NK-92 treated with Interleukin-12 subunit alpha and Interleukin-12 subunit beta, amount 100 ng/mL, for 24 hours (cell line): ENCODE results near the gene STAT5A.
"Not testable (repeated sequence)": the region's sequence is repeated elsewhere in the genome, so short reads cannot be mapped to it uniquely, and the experiment has no call there.

Experiments
- DNase-seq: peaks from one replicate; lab custom pipeline; 2025; lab: John Stamatoyannopoulos, UW

Gene STAT5A

DNA sequence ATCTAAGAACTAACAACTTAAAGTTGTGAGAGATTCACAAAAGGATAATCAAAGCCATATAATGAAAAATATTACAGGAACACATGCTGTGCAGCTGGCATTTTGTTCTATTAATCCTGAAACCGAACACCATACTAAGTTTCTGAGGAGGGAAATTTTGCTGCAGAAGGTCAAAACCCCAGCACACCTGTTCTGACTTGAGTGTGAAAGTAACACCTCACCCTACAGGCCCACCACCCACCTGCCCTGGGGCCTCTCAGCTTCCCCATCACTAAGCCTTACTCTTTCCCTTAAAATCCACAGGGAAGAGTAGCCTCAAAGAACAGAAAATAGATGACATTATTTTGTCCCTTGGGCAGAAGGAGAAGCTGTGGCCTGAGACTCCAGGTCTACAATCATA lies 44.8 kb downstream of the STAT5A start:
- DNase-seq, result no peak

DNA sequence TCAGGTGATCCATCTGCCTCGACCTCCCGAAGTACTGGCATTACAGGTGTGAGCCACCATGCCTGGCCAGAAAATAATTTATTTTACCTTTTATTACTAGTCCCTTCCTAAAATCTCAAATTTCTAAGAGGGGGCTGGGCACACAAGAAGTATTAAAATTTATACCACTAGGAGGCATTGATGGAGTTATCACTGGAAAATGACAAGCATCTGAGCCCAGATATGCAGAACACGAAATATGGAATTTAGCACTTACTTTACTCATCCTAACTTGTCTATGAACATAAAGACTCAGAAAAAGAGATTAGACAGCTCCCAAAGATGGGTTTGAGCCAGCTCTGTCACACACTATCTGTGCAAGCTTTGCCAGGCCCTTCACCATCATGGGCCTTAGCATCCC lies 46.4 kb downstream of the STAT5A start:
- DNase-seq, result no peak

DNA sequence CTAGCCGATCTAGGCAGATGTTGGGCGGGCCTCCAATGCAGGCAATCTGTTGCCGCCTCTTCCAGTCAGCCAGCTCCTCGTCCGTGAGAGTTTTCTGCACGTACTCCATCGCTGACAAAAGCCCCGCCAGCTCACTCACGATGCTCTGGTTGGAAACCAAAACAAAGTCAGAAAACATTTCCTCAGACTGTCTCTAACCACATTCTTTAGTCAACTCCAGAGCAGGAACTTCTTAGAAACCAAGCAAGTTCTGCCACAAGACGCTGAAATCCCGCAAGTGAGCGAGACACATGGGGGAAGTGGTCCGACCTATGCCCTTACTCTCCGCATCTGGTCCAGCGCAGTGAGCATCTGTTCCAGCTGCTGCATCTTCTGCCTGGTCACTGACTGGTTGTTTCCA lies 49.1 kb downstream of the STAT5A start:
- DNase-seq, result no peak

DNA sequence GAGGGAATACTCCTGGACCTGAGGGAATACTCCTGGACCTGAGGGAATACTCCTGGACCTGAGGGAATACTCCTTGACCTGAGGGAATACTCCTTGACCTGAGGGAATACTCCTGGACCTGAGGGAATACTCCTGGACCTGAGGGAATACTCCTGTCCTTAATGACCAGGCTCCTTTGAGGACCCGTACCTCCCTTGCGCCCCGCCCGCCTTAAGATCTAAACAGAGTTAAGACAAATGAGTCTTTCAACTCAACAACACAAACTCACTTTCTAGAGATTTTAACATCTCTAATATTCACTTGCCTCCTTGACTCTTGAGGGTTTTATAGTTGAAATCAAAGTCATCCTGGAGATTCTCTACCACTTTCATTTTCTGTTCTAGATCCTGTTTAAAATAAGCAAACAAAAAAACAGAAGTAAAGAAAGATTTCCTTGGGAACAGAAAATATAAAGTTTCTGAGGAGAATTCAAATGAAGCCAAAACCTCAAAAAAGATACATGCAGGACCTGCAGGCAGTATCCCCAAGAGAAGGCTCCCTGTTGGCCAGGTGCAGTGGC lies 50.2 kb downstream of the STAT5A start:
- DNase-seq, result no peak

DNA sequence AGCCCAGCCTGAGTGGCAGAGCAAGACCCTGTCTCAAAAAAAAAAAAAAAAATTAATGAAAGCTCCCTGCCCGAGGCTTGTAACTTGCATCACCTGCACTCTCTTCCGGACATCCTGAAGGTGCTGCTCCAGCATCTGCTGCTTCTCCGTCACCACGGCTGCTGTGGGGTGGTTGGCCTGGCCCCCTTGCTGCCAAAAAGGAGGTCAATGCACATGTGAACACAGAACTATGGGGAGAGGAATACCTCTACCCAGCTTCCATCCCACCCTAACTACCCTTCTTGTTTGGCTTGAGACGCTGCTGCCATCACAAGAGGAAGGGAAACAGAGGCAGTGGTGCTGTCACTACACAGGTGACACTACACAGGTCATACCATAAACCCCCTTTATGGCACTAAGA lies 50.9 kb downstream of the STAT5A start:
- no peak for DNase-seq

DNA sequence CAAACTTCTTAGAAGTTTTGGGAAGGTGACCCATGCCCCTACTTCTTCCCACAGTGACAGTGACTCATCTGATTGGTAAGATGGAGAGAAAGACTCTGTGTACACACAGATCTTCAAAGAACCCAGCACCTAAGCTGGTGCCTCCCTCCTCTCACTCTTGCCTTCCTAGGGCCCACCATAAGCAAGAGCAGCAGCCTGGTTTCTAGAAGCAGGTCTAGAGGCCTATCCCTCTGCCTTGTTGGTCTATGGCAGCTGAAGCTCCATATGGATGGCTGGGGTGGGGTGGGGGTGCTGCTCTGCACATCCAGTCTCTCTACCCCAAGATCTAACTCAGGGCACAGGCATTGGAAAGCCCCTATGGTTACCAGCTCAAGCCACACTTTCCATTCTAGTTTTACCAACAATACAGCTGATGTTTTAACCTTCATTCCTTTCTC lies 52.4 kb downstream of the STAT5A start:
- no peak for DNase-seq

DNA sequence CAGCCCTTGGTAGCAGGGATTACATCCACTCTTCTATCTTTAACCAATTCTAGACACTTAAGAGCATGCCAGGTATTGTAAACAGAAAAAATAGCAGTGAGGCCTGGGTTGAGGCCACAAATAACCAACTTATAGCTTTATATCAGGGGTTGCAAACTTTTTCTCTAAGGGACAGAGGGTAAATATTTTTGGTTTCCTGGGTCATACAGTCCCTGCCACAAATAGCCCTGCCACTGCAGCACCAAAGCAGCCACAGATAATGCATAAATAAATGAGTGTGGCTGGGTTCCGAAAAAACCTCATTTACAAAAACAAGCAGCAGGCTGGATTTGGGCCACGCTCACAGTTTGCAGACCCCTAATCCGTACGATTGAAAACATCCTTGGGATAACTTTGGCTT lies 53.3 kb downstream of the STAT5A start:
- no peak for DNase-seq

DNA sequence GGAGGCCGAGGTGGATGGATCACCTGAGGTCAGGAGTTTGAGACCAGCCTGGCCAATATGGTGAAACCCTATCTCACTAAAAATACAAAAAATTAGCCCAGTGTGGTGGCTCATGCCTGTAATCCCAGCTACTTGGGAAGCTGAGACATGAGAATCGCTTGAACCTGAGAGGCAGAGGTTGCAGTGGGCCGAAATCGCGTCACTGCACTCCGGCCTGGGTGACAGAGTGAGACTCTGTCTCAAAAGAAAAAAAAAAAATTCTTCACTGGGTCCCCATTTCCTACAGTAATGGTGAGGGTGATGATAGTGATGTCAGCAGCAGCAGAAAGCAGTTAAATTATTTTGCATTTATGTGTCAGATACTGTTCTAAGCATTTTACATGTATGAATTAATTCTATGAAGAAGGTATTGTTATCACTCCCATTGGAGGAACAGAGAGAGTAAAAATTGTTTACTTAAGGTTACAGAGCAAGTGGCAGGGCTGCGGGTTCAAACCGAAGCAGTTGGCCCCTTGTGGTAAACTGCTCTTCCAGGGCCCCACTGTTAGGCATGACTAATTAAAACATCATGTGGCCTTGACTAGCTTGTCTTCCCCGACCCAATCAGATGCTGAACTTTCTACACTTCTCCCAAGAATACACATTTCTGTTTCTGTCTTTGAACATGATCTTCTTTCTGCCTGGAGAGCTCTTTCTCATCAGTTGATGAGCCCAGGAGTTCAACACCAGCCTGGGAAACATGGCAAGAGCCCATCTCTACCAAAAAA lies 54.1 kb downstream of the STAT5A start:
- DNase-seq, result no peak

DNA sequence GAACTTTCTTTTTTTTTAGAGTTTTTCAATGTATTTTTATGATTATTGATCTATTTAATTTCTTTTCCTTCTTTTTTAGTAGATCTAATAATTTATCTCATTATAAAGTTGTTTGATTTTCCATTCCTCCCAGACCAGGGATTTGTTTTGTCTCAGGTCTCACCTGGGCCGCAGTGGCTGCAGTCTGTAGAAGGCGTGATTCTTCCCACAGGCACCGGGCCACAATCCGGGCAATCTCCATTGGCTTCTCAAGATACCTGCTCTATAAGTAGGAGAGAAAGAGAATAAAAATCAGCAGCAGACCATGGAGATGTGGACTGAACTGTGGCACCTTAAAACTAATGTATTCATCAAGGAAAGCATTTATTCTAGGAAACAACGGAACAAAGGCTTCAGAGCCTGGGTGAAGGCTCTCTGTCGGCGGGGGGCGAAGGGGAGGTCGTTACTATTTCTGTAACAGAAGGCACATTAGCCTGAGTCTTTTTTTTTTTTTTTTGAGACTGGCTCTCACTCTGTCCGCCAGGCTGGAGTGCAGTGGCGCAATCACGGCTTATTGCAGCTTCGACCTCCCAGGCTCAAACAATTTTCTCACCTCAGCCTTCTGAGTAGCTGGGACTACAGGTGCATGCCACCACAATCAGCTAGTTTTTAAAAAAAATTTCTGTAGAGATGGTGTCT lies 57.2 kb downstream of the STAT5A start:
- DNase-seq, result no peak

DNA sequence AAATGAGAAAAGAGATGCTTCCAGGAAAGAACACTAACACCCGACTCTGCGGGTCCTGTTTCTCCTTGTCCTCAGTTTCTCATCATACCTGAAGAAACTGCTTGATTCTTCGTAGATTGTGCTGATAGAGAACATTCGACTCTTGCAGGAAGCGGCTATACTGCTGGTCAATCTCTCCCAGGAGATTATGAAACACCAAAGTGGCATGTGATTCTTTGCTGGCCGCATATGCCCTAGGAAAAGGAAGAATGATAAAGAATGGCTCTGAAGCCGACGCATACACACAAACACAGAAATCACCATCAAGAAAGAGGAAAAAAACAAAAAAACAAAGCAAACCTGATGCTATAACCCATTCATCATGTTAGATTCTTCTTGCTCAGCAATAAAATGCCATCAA lies 58.2 kb downstream of the STAT5A start:
- no peak for DNase-seq

DNA sequence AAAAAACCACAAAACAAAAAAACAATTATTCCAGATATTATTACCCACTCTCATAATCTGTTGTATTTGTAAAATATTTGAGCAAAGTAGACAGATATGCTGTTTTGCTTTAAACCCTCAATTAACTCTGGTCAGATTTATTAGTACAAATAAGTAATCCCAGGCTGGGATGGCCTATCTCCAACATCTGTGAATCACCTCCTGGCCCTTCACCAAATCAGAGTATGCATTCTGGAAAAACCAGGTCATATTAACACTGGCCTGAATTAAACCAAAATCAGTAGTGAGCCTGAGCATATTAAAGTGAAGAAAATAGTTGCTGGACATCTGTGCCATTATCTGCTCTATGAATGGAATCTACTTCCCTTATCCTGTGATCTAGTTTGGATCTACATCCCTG lies 58.9 kb downstream of the STAT5A start:
- DNase-seq, result no peak

DNA sequence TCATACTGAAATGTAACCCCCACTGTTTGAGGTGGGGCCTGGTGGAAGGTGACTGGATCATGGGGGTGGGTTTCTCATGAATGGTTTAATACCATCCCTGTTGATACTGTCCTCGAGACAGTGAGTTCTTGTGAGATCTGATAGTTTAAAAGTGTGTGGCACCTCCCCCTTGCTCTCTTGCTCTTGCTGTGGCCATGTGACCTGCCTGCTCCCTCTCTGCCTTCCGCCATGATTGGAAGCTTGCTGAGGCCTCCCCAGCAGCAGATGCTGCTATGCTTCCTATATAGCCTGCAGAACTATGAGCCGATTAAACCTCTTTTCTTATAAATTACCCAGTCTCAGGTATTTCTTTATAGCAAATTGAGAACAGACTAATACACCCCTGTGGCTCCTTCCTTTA lies 59.3 kb downstream of the STAT5A start:
- DNase-seq, result no peak

DNA sequence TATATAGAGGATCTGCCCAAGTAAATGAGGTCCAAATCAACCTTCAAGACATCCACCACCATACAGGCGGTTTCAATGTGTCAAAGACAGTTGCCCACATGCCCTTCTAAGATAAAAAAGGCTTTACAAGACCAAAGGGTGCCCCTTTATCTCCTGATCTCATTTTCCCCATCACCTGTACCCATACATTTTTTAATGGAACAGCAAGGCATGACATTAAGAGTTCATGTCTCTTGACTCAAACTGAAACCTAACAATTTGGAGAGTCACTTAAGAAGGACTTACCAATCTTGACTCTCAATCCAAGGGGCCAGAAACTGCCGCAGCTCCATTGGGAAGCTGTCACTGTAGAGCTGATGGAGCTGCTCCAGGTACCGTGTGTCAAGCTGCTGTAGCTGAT lies 59.8 kb downstream of the STAT5A start:
- DNase-seq, result no peak

DNA sequence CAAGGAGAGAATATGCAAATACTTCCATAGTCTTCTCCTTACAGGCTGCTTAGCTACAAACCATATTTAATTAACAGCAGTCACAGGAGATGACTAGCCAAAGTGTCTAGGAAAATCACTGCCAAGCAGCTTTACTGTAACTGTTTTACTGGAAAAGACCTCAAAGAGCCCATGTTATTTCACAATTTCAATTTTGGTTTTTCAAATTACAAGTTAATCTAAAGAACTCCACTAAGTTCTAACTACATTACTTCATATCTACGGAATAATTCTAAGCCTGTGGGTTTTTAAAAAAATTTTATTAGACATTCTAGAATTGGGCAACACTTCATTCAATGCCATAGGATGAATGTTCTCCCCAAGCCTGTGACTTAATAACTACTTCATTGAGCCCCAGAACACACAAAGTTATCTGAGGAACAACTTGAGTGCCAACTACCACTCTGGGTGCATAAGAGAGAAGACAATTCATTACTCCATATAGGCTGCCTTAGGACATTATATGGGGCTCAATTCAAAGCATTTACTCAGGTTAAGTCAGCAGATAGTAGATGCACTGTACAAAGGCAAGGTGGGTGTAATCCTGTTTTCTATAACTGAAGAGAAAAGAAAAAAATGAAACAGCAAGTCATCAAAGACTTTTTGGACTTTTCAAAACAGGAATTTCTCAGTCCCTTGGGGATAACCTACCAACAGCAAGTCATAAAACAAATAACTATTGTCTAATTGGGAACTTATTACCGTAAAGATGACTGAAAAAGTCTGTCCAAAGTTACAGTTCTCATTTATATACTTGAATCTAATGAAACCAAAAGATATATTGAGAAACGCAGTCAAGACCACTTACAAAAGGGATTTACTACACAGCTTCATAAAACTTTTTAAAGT lies 66.9 kb downstream of the STAT5A start:
- no peak for DNase-seq

DNA sequence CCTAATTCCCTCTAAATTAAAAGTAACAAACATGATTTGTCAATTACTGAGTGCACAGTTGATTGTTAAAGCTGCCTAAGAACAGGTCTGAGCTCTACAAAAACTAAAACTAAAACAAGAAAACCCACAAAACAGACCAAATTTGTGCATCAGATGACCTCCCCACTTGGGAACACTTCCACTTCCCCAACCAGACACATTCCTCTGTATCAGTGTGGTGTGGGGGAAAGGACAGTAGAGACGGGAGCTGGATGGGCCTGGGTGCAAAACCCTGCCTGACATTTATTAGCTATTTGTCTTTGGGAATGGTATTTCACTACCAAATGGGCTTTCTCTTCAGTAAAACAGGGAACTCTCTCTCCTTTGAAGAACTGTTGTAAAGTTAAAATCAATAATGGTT lies 70.1 kb downstream of the STAT5A start:
- DNase-seq, result no peak

DNA sequence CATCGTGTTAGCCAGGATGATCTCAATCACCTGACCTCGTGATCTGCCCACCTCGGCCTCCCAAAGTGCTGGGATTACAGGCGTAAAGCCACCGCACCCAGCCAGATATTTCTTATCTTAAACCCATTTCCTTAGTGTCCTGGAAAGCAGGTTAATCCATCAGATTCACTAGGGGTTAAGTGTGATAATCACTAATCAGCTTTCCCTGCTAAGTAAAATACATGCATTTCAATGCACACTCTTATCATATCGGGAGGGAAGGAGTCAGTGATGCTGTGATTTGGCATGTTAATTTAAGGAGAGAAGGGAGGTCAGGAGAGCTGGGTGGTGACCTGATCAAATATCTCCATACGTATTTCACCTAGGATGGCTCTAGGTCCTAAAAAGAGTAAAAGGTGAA lies 70.8 kb downstream of the STAT5A start:
- no peak for DNase-seq

DNA sequence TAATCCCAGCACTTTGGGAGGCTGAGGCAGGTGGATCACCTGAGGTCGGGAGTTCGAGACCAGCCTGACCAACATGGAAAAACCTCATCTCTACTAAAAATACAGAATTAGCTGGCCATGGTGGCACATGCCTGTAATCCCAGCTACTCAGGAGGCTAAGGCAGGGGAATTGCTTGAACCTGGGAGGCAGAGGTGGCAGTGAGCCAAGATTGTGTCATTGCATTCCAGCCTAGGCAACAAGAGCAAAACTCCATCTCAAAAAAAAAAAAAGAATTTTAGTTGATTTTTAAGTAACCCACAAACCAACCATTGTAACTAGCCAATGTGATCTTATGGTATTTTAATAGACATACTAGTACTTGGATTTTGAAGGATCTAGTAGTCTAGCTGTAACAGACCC lies 72.1 kb downstream of the STAT5A start:
- DNase-seq, result not testable (repeated sequence)
